Retinal pigment epithelial cell (primary cell): ENCODE data around the gene ACOX1.

Source experiments
- DNase-seq: peaks from one replicate; pipeline ENCODE4 v3.0.0-alpha.2; 2010; ENCODE audit warnings: low read depth
- H3K4me3 ChIP-seq: 2 replicates; pipeline ENCODE4 v1.5.1; 2011; ENCODE audit warnings: mild to moderate bottlenecking, low read length, control low read depth, moderate library complexity
- CTCF ChIP-seq: conservative IDR thresholded peaks from 2 replicates; pipeline ENCODE4 v1.5.1; 2011; ENCODE audit warnings: low read depth, low read length, control low read depth, inconsistent platforms

ACOX1 gene

GRCh38 chr17:75896415-75897159, 82.4 kb downstream of the ACOX1 start, which contains the start of gene TRIM65:
Gene TRIM65 (minus strand): TSS chr17:75896951. CDS start chr17:75896937, 14 bp downstream.
- peak; percentile 20 for TF ChIP-seq CTCF
- no peak for DNase-seq
- peak within 1 kb of the TSS; percentile 63 for H3K4me3 ChIP-seq

GRCh38 chr17:75895370-75896155, 83.4 kb downstream of the ACOX1 start:
- H3K4me3 ChIP-seq = peak overlapping the region; percentile 63
- TF ChIP-seq CTCF = peak; percentile 52
- DNase-seq = no peak

GRCh38 chr17:75894049-75894733, 84.8 kb downstream of the ACOX1 start:
- H3K4me3 ChIP-seq = no peak overlapping the region
- TF ChIP-seq CTCF = no peak
- DNase-seq = no peak

GRCh38 chr17:75893305-75894048, 85.5 kb downstream of the ACOX1 start:
- TF ChIP-seq CTCF = no peak
- no peak overlapping the region for H3K4me3 ChIP-seq
- DNase-seq = no peak

GRCh38 chr17:75892556-75893224, 86.3 kb downstream of the ACOX1 start:
- DNase-seq = no peak
- no peak for TF ChIP-seq CTCF
- no peak overlapping the region for H3K4me3 ChIP-seq
